Measurements from ENCODE around the gene CYP8B1.

The CYP8B1 gene

GRCh38 chr3:42827654-42828053 is 48.0 kb downstream of the CYP8B1 start:
- H3K4me1 Mint-ChIP-seq = peaks cover 8% of the 10 kb centered on the region
- H3K27ac Mint-ChIP-seq = no peak overlapping the region
- peaks cover 2% of the 10 kb centered on the region for H3K27me3 Mint-ChIP-seq
- H3K4me3 Mint-ChIP-seq = no peak overlapping the region
- peaks cover 2% of the 10 kb centered on the region for H3K36me3 Mint-ChIP-seq
- H3K9me3 Mint-ChIP-seq = no peaks in the 10 kb centered on the region

GRCh38 chr3:42827023-42827422 is 48.7 kb downstream of the CYP8B1 start:
- H3K9me3 Mint-ChIP-seq = no peaks in the 10 kb centered on the region
- H3K27ac Mint-ChIP-seq = no peak overlapping the region
- H3K36me3 Mint-ChIP-seq = peaks cover 2% of the 10 kb centered on the region
- H3K4me1 Mint-ChIP-seq = peaks cover 8% of the 10 kb centered on the region
- H3K4me3 Mint-ChIP-seq = no peak overlapping the region
- peaks cover 2% of the 10 kb centered on the region for H3K27me3 Mint-ChIP-seq

GRCh38 chr3:42826141-42826540 is 49.5 kb downstream of the CYP8B1 start:
- Mint-ChIP-seq H3K4me3 (no peak overlapping the region), H3K4me1 (peaks cover 2% of the 10 kb centered on the region), H3K27ac (no peak overlapping the region), H3K27me3 (peaks cover 2% of the 10 kb centered on the region), H3K9me3 (no peaks in the 10 kb centered on the region), H3K36me3 (peaks cover 2% of the 10 kb centered on the region)

- no peaks in the 10 kb centered on the region for H3K9me3 Mint-ChIP-seq
- peaks cover 2% of the 10 kb centered on the region for H3K36me3 Mint-ChIP-seq
- H3K4me1 Mint-ChIP-seq = no peaks in the 10 kb centered on the region
- H3K27me3 Mint-ChIP-seq = peaks cover under 1% of the 10 kb centered on the region
- H3K4me3 Mint-ChIP-seq = no peak overlapping the region
- H3K27ac Mint-ChIP-seq = no peak overlapping the region
Observed at GRCh38 chr3:42823351-42823750, 52.3 kb downstream of the CYP8B1 start.

- no peak overlapping the region for H3K4me3 Mint-ChIP-seq
- no peak overlapping the region for H3K27ac Mint-ChIP-seq
- H3K4me1 Mint-ChIP-seq = no peaks in the 10 kb centered on the region
- H3K27me3 Mint-ChIP-seq = no peaks in the 10 kb centered on the region
- peaks cover 2% of the 10 kb centered on the region for H3K36me3 Mint-ChIP-seq
- H3K9me3 Mint-ChIP-seq = no peaks in the 10 kb centered on the region
Observed at GRCh38 chr3:42822828-42823227, 52.9 kb downstream of the CYP8B1 start.
